Naive thymus-derived CD8-positive, alpha-beta T cell (primary cell): Measurements from ENCODE around the gene EPHX1. TPM values are rescaled to one million over a fixed set of nuclear protein-coding genes. Genes with fewer than 3 reads are reported as not detected.

ENCODE experiments used
- ATAC-seq, 2 donors: fragments of 150-1000 bp; cut with Tn5 transposase in 1 of 2; sonication (Bioruptor Pico), chemical (Tn5 transposase) in 1 of 2; 1 replicate in 1 of 2; 2 replicates in 1 of 2; pipeline ENCODE4 v1.10.0; 2021; ENCODE audit warnings: mild to moderate bottlenecking in 2 of 2, moderate library complexity in 2 of 2
- POLR2A ChIA-PET: fragments of 350-600 bp; sonication (Branson Sonifier 250); formaldehyde crosslinking; loops from one replicate; lab custom pipeline; 2021; ENCODE audit warnings: antibody characterized with exemption; lab: Charles Lee
- DNase-seq, 10 donors: peaks; one replicate each; pipeline versions ENCODE4 v3.0.0 to v3.0.0-alpha.2; 2020 to 2022
- H3K27ac Mint-ChIP-seq, 10 donors: one replicate each; pipeline ENCODE4 v1.8.0; 2020 to 2022; ENCODE audit warnings: mild to moderate bottlenecking in 10 of 10, mixed read lengths in 10 of 10, moderate library complexity in 4 of 10, inconsistent platforms in 1 of 10
- H3K27me3 Mint-ChIP-seq, 5 donors: one replicate each; pipeline ENCODE4 v1.8.0; 2021 to 2022; ENCODE audit warnings: mixed read lengths in 5 of 5
- H3K36me3 Mint-ChIP-seq, 3 donors: one replicate each; pipeline ENCODE4 v1.8.0; 2020 to 2022; ENCODE audit warnings: mixed read lengths in 3 of 3, mild to moderate bottlenecking in 2 of 3, inconsistent platforms in 1 of 3
- H3K4me1 Mint-ChIP-seq, 4 donors: one replicate each; pipeline ENCODE4 v1.8.0; 2021 to 2022; ENCODE audit warnings: mixed read lengths in 4 of 4
- H3K4me3 Mint-ChIP-seq, 10 donors: one replicate each; pipeline ENCODE4 v1.8.0; 2020 to 2022; ENCODE audit warnings: mild to moderate bottlenecking in 10 of 10, mixed read lengths in 10 of 10, moderate library complexity in 6 of 10, inconsistent platforms in 1 of 10
- H3K9me3 Mint-ChIP-seq, 9 donors: one replicate each; pipeline ENCODE4 v1.8.0; 2020 to 2022; ENCODE audit warnings: mixed read lengths in 9 of 9, mild to moderate bottlenecking in 3 of 9, inconsistent platforms in 1 of 9, moderate library complexity in 1 of 9
- polyA plus RNA-seq, 3 donors: library from polyadenylated mRNA; unstranded; fragments of 300-500 nt; fragmentation: Illumina TruSeq; gene quantifications; one replicate each; pipeline ENCODE4 v1.2.3, GENCODE V29; 2021
- total RNA-seq, 8 experiments: library from RNA in 2 of 8; stranded (reverse) in 2 of 8; gene quantifications; one replicate each; pipeline ENCODE4 v1.2.3 and lab custom pipeline; 2021 to 2026

Gene EPHX1
- total and polyA plus RNA-seq, 5 experiments from 2014 or later = 1.6 to 5.9 (median 2.8) TPM

GRCh38 chr1:225880222-225880588 is 70.3 kb downstream of the EPHX1 start:
- ATAC-seq = no peak
- Mint-ChIP-seq H3K27me3 (no peaks in the 10 kb centered on the region), H3K4me1 (peaks cover 36 to 68% (median 66%) of the 10 kb centered on the region in 4 donors), H3K27ac (peak overlapping the region; percentile 84 to 98 (median 94)), H3K9me3 (no peaks in the 10 kb centered on the region), H3K36me3 (peaks cover 0 to 40% (median 5%) of the 10 kb centered on the region in 3 donors), H3K4me3 (peak overlapping the region; percentile 87 to 99 (median 94))
- DNase-seq = peak in 1 of 10 donors; percentile 17
- POLR2A ChIA-PET = interaction anchor here (0.5 to 19.1 kb wide), 17 partner anchors 15 to 435 kb away, joined by 3 to 526 read pairs (median 17); partner anchors contain the start of genes LEFTY1, PYCR2, SDE2 and SRP9

- H3K36me3 Mint-ChIP-seq = peaks cover 0 to 36% (median 5%) of the 10 kb centered on the region in 3 donors
- H3K27ac Mint-ChIP-seq = peak overlapping the region; percentile 84 to 98 (median 94)
- no peak for ATAC-seq
- no peaks in the 10 kb centered on the region for H3K27me3 Mint-ChIP-seq
- peak overlapping the region; percentile 87 to 99 (median 94) for H3K4me3 Mint-ChIP-seq
- H3K9me3 Mint-ChIP-seq = no peaks in the 10 kb centered on the region
- DNase-seq = no peak
- H3K4me1 Mint-ChIP-seq = peaks cover 34 to 63% (median 63%) of the 10 kb centered on the region in 4 donors
- POLR2A ChIA-PET = interaction anchor here (0.5 to 19.1 kb wide), 21 partner anchors 9 to 452 kb away, joined by 3 to 526 read pairs (median 12); partner anchors contain the start of genes LBR, LEFTY1, PYCR2 and SDE2
Observed at GRCh38 chr1:225880636-225881035, 70.7 kb downstream of the EPHX1 start.

- peaks cover 0 to 30% (median 5%) of the 10 kb centered on the region in 3 donors for H3K36me3 Mint-ChIP-seq
- no peaks in the 10 kb centered on the region for H3K27me3 Mint-ChIP-seq
- H3K4me3 Mint-ChIP-seq = peak overlapping the region; percentile 87 to 99 (median 94)
- peaks cover 30 to 58% (median 56%) of the 10 kb centered on the region in 4 donors for H3K4me1 Mint-ChIP-seq
- POLR2A ChIA-PET = interaction anchor here (0.9 to 19.1 kb wide), 28 partner anchors 10 to 453 kb away, joined by 3 to 526 read pairs (median 10); partner anchors contain the start of genes H3-3A, LBR, LEFTY1 and PYCR2
- DNase-seq (peak in 8 of 10 donors; percentile 26 to 71 (median 46)), ATAC-seq (peak; percentile 33 to 34)
- H3K27ac Mint-ChIP-seq = peak overlapping the region; percentile 70 to 98 (median 94)
- H3K9me3 Mint-ChIP-seq = no peaks in the 10 kb centered on the region
Observed at GRCh38 chr1:225881081-225881958, 71.4 kb downstream of the EPHX1 start.

GRCh38 chr1:225881959-225882693 is 72.2 kb downstream of the EPHX1 start, which contains the start of gene TMEM63A:
Gene TMEM63A (minus strand): TSS chr1:225882380. CDS start chr1:225877580, 4,800 bp downstream.
- no peaks in the 10 kb centered on the region for H3K27me3 Mint-ChIP-seq
- peak within 1 kb of the TSS; percentile 87 to 99 (median 94) for H3K4me3 Mint-ChIP-seq
- H3K36me3 Mint-ChIP-seq = peaks cover 0 to 22% (median 3%) of the 10 kb centered on the region in 3 donors
- H3K27ac Mint-ChIP-seq = peak within 1 kb of the TSS; percentile 87 to 98 (median 94)
- DNase-seq = peak; percentile 83 to 95 (median 88)
- H3K9me3 Mint-ChIP-seq = no peaks in the 10 kb centered on the region
- H3K4me1 Mint-ChIP-seq = peaks cover 28 to 55% (median 49%) of the 10 kb centered on the region in 4 donors
- peak; percentile 71 to 76 for ATAC-seq
- POLR2A ChIA-PET = interaction anchor here (0.6 to 19.1 kb wide), 39 partner anchors 10 to 829 kb away, joined by 3 to 526 read pairs (median 5); partner anchors contain the start of genes EPHX1, H3-3A, LBR and LEFTY1

- peak overlapping the region; percentile 87 to 99 (median 94) for H3K4me3 Mint-ChIP-seq
- no peaks in the 10 kb centered on the region for H3K27me3 Mint-ChIP-seq
- H3K9me3 Mint-ChIP-seq = no peaks in the 10 kb centered on the region
- POLR2A ChIA-PET = interaction anchor here (0.5 to 19.1 kb wide), 39 partner anchors 11 to 829 kb away, joined by 3 to 526 read pairs (median 4); partner anchors contain the start of genes EPHX1, H3-3A, LBR and LEFTY1
- DNase-seq = peak in 5 of 10 donors; percentile 30 to 44 (median 38)
- peaks cover 21 to 48% (median 41%) of the 10 kb centered on the region in 4 donors for H3K4me1 Mint-ChIP-seq
- peak overlapping the region; percentile 87 to 98 (median 94) for H3K27ac Mint-ChIP-seq
- peaks cover 0 to 14% (median 0%) of the 10 kb centered on the region in 3 donors for H3K36me3 Mint-ChIP-seq
- ATAC-seq = peak; percentile 37 to 48
Observed at GRCh38 chr1:225882694-225883615, 73.0 kb downstream of the EPHX1 start.

- Mint-ChIP-seq H3K4me3 (peak overlapping the region; percentile 87 to 99 (median 94)), H3K27me3 (no peaks in the 10 kb centered on the region), H3K9me3 (no peaks in the 10 kb centered on the region), H3K27ac (peak overlapping the region; percentile 57 to 97 (median 90)), H3K4me1 (peaks cover 17 to 46% (median 34%) of the 10 kb centered on the region in 4 donors), H3K36me3 (peaks cover 0 to 6% (median 0%) of the 10 kb centered on the region in 3 donors)
- DNase-seq (no peak), ATAC-seq (no peak)
- POLR2A ChIA-PET = interaction anchor here (0.6 to 19.1 kb wide), 18 partner anchors 12 to 439 kb away, joined by 3 to 526 read pairs (median 23); partner anchors contain the start of genes H3-3A, LEFTY1, PYCR2 and SDE2
Observed at GRCh38 chr1:225883616-225884265, 73.8 kb downstream of the EPHX1 start.

GRCh38 chr1:225885336-225885735 is 75.4 kb downstream of the EPHX1 start:
- no peak overlapping the region for H3K27ac Mint-ChIP-seq

GRCh38 chr1:225886159-225887029 is 76.5 kb downstream of the EPHX1 start:
- POLR2A ChIA-PET = interaction anchor here (12.4 to 19.1 kb wide), 2 partner anchors 9 to 23 kb away, joined by 180 to 526 read pairs; partner anchors contain the start of gene LEFTY1
- ATAC-seq = no peak
- peak overlapping the region in 2 of 10 donors; percentile 24 to 27 for H3K27ac Mint-ChIP-seq

More at GRCh38 chr1:225885336-225885735, 75.4 kb downstream of the EPHX1 start:
- no peaks in the 10 kb centered on the region for H3K27me3 Mint-ChIP-seq
- H3K4me3 Mint-ChIP-seq = peak overlapping the region in 1 of 10 donors; percentile 41
- DNase-seq (no peak), ATAC-seq (no peak)
- H3K36me3 Mint-ChIP-seq = no peaks in the 10 kb centered on the region
- POLR2A ChIA-PET = interaction anchor here (6.0 to 19.1 kb wide), 3 partner anchors 10 to 36 kb away, joined by 94 to 526 read pairs (median 180); partner anchors contain the start of genes LEFTY1 and PYCR2
- H3K4me1 Mint-ChIP-seq = peaks cover 5 to 42% (median 24%) of the 10 kb centered on the region in 4 donors
- no peaks in the 10 kb centered on the region for H3K9me3 Mint-ChIP-seq

GRCh38 chr1:225887030-225887314 is 77.0 kb downstream of the EPHX1 start:
- Mint-ChIP-seq H3K27me3 (no peaks in the 10 kb centered on the region), H3K4me1 (peaks cover 10 to 42% (median 21%) of the 10 kb centered on the region in 4 donors), H3K4me3 (no peak overlapping the region), H3K9me3 (no peaks in the 10 kb centered on the region), H3K27ac (peak overlapping the region in 1 of 10 donors; percentile 34), H3K36me3 (no peaks in the 10 kb centered on the region)
- POLR2A ChIA-PET = interaction anchor here (19.1 kb wide), 1 partner anchor 9 kb away, joined by 526 read pairs; the partner anchor contains the start of gene LEFTY1
- no peak for DNase-seq
- ATAC-seq = no peak

More at GRCh38 chr1:225886159-225887029, 76.5 kb downstream of the EPHX1 start:
- no peak for DNase-seq
- no peak overlapping the region for H3K4me3 Mint-ChIP-seq
- no peaks in the 10 kb centered on the region for H3K9me3 Mint-ChIP-seq
- H3K27me3 Mint-ChIP-seq = no peaks in the 10 kb centered on the region
- H3K36me3 Mint-ChIP-seq = no peaks in the 10 kb centered on the region
- H3K4me1 Mint-ChIP-seq = peaks cover 9 to 39% (median 20%) of the 10 kb centered on the region in 4 donors
